ENCODE results near the gene ENOSF1.

Gene ENOSF1

DNA sequence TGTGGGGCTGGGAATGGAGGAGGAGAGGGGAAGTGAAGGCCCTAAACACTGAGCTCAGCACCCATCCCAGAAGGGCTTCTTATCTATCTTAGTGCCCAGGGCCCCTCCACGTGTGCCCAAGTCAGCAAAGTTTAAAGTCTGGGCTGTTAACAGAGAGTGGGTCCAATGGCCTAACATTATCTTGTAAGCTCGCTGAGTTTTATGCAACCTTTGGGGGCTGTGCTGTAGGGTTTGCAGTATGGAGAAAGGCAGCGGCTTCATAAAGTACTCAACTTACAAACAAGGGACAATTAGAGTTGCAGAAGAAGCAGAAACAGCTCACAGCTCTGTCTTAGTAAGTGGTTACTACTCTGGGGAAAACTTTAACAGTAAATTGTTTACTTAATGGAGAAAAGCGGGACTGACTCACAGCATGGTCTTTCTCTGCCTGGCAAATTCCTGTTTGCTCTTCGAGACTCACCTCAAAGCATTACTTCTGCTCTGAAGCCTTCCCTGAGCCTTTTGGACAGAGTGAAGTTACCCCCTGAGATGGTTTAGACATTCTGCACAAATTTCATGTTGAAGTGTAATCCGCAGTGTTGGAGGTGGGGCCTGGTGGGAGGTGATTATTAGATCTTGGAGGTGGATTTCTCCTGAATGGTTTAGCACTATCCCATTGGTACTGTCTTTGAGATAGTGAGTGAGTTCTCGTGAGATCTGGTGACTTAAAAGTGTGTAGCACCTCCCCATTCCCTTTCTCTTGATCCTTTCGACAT, 9.0 kb downstream of the ENOSF1 start:
- no peak for DNase-seq (ENCODE audit: low read depth, low spot score)
- Histone ChIP-seq H3K36me3 (ENCODE audit: insufficient read depth, insufficient read length, low read length) (peaks cover 32% of the 10 kb centered on the region), H3K4me1 (ENCODE audit: insufficient read depth, insufficient read length) (no peaks in the 10 kb centered on the region), H3K27me3 (ENCODE audit: insufficient read depth, insufficient read length) (no peaks in the 10 kb centered on the region), H3K9ac (ENCODE audit: insufficient read length, low read depth) (no peak overlapping the region), H3K4me3 (ENCODE audit: insufficient read length, low read depth) (no peak overlapping the region), H3K9me3 (ENCODE audit: insufficient read depth, low read length) (no peaks in the 10 kb centered on the region)
- TF ChIP-seq ZNF274 (IDR thresholded peaks at IDR 0.05; ENCODE audit: low read depth, low read length) (no peak), YY1 (IDR thresholded peaks at IDR 0.05; ENCODE audit: insufficient read depth, insufficient read length) (no peak), SUZ12 (IDR thresholded peaks at IDR 0.05; ENCODE audit: extremely low read depth, insufficient read depth, insufficient read length) (no peak)

DNA sequence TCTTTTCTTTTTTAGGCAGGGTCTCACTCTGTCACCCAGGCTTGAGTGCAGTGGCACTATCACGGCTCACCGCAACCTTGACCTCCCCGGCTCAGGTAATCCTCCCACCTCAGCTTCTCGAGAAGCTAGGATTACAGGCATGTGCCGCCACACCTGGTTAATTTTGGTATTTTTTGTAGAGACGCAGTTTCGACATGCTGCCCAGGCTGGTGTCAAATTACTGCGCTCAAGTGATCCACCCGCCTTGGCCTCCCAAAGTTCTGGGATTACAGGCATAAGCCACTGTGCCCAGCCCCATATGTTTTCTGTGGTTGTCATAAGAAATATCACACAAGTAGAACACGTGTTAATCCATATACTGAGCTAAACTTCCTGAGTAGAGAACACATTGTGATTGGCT, 14.6 kb downstream of the ENOSF1 start:
- peaks cover 38% of the 10 kb centered on the region for H3K36me3 ChIP-seq (ENCODE audit: insufficient read depth, insufficient read length, low read length)
- H3K4me1 ChIP-seq (ENCODE audit: insufficient read depth, insufficient read length) = no peaks in the 10 kb centered on the region
- no peak overlapping the region for H3K9ac ChIP-seq (ENCODE audit: insufficient read length, low read depth)
- TF ChIP-seq ZNF274 (IDR thresholded peaks at IDR 0.05; ENCODE audit: low read depth, low read length) (no peak), YY1 (IDR thresholded peaks at IDR 0.05; ENCODE audit: insufficient read depth, insufficient read length) (no peak), SUZ12 (IDR thresholded peaks at IDR 0.05; ENCODE audit: extremely low read depth, insufficient read depth, insufficient read length) (no peak)
- H3K9me3 ChIP-seq (ENCODE audit: insufficient read depth, low read length) = no peaks in the 10 kb centered on the region
- no peaks in the 10 kb centered on the region for H3K27me3 ChIP-seq (ENCODE audit: insufficient read depth, insufficient read length)
- no peak overlapping the region for H3K4me3 ChIP-seq (ENCODE audit: insufficient read length, low read depth)
- DNase-seq (ENCODE audit: low read depth, low spot score) = no peak

DNA sequence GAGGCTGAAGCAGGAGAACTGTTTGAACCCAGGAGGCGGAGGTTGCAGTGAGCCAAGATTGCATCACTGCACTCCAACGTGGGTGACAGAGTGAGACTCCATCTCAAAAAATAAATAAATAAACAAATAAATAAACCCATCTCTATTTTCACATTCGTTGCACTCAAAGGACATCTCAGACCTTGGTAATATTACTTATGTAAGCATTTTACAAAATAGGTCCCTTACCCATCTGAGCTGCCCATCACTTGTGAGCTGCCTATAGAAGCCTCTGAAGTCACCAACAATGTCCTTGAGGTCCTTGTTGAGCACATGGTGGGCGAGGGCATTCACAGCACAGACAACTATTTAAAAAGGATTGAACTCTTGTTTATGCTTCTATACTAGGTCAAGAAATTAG, 15.4 kb downstream of the ENOSF1 start:
- TF ChIP-seq ZNF274 (IDR thresholded peaks at IDR 0.05; ENCODE audit: low read depth, low read length) (no peak), YY1 (IDR thresholded peaks at IDR 0.05; ENCODE audit: insufficient read depth, insufficient read length) (no peak), SUZ12 (IDR thresholded peaks at IDR 0.05; ENCODE audit: extremely low read depth, insufficient read depth, insufficient read length) (no peak)
- no peak for DNase-seq (ENCODE audit: low read depth, low spot score)
- H3K9me3 ChIP-seq (ENCODE audit: insufficient read depth, low read length) = no peaks in the 10 kb centered on the region
- no peak overlapping the region for H3K9ac ChIP-seq (ENCODE audit: insufficient read length, low read depth)
- no peaks in the 10 kb centered on the region for H3K4me1 ChIP-seq (ENCODE audit: insufficient read depth, insufficient read length)
- peaks cover 44% of the 10 kb centered on the region for H3K36me3 ChIP-seq (ENCODE audit: insufficient read depth, insufficient read length, low read length)
- H3K27me3 ChIP-seq (ENCODE audit: insufficient read depth, insufficient read length) = no peaks in the 10 kb centered on the region
- H3K4me3 ChIP-seq (ENCODE audit: insufficient read length, low read depth) = no peak overlapping the region

DNA sequence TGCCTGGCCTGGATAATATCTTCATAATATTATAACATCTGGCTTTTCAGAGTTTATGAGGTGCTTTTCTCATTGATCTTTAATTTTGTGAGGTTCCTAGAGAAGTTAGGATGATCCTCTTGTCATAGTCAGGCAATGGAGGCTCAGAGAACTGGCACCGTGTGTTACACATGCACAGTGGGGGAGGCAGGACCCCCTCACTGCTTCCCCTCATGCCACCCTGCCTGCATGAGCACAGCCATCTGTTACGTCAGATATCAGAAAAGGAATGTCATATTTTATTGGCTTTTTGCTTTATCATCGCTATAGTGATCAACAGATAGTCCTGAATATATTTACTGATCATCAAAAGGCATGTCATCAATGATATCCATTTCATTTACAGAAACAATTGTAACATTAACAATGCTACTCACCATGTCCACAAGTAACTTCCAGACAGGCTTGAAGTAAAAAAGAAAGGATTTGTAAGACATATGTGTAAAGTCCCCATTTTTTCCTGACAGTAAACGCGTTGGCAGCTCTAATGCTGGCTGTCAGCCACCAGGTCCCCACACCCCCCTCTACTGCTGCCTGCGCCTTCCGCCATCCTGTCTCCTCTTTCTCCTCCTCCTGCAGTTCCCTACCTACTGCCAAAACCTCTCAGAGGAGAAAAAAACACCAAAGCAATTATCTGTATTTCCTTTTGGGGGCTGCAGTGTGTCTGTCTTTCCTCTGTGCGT, 18.8 kb downstream of the ENOSF1 start:
- Histone ChIP-seq H3K36me3 (ENCODE audit: insufficient read depth, insufficient read length, low read length) (peaks cover 55% of the 10 kb centered on the region), H3K4me3 (ENCODE audit: insufficient read length, low read depth) (no peak overlapping the region)
- no peak for DNase-seq (ENCODE audit: low read depth, low spot score)

DNA sequence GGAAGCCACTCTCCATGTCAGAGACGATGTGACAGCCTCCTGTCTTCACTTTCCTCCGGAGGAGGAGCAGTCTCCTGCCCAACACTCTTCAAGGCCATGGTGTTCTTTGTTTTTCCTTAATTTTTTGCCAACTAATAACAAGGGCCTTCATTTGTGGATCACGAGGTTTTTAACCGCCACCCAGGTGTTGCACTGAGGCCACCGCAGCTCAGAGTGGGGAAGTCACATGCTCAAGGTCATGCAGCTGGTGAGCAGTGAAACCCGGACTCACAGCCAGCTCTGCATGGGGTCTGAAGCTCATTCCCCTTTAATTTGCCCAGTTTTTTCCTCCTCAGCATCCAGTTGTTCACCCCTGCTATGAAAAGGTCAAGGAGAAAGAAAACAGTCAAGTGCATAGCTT, 19.6 kb downstream of the ENOSF1 start:
- Histone ChIP-seq H3K36me3 (ENCODE audit: insufficient read depth, insufficient read length, low read length) (peaks cover 56% of the 10 kb centered on the region), H3K4me1 (ENCODE audit: insufficient read depth, insufficient read length) (no peaks in the 10 kb centered on the region), H3K9ac (ENCODE audit: insufficient read length, low read depth) (no peak overlapping the region), H3K4me3 (ENCODE audit: insufficient read length, low read depth) (no peak overlapping the region), H3K9me3 (ENCODE audit: insufficient read depth, low read length) (no peaks in the 10 kb centered on the region), H3K27me3 (ENCODE audit: insufficient read depth, insufficient read length) (no peaks in the 10 kb centered on the region)
- no peak for DNase-seq (ENCODE audit: low read depth, low spot score)
- no peak for TF ChIP-seq ZNF274 (IDR thresholded peaks at IDR 0.05; ENCODE audit: low read depth, low read length)
- no peak for TF ChIP-seq SUZ12 (IDR thresholded peaks at IDR 0.05; ENCODE audit: extremely low read depth, insufficient read depth, insufficient read length)
- TF ChIP-seq YY1 (IDR thresholded peaks at IDR 0.05; ENCODE audit: insufficient read depth, insufficient read length) = no peak

More for the DNA sequence above, 18.8 kb downstream of the ENOSF1 start:
- no peaks in the 10 kb centered on the region for H3K4me1 ChIP-seq (ENCODE audit: insufficient read depth, insufficient read length)
- no peaks in the 10 kb centered on the region for H3K27me3 ChIP-seq (ENCODE audit: insufficient read depth, insufficient read length)
- H3K9ac ChIP-seq (ENCODE audit: insufficient read length, low read depth) = no peak overlapping the region
- H3K9me3 ChIP-seq (ENCODE audit: insufficient read depth, low read length) = no peaks in the 10 kb centered on the region
- no peak for TF ChIP-seq ZNF274 (IDR thresholded peaks at IDR 0.05; ENCODE audit: low read depth, low read length)

DNA sequence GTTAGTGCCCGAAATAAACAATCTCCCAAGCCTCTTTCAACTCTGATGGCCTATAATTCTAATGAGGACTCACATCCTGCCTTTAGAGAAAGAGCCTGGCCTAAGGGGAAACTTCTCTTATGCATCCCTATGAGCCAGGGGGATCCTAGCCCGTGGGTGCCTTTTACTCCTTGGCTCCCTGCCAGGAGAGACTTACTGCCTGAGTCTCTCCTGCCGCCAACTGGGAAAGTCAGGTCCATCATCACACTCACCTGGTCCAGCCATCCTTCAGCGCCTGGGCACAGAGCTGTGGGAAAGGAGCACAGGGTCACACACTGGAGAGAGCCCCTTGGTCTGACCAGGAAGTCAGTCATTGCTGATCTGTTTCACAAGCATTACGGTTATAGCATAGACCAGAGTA, 24.1 kb downstream of the ENOSF1 start:
- Histone ChIP-seq H3K4me1 (ENCODE audit: insufficient read depth, insufficient read length) (peaks cover 7% of the 10 kb centered on the region), H3K27me3 (ENCODE audit: insufficient read depth, insufficient read length) (no peaks in the 10 kb centered on the region), H3K36me3 (ENCODE audit: insufficient read depth, insufficient read length, low read length) (peaks cover 68% of the 10 kb centered on the region), H3K9ac (ENCODE audit: insufficient read length, low read depth) (no peak overlapping the region), H3K9me3 (ENCODE audit: insufficient read depth, low read length) (no peaks in the 10 kb centered on the region), H3K4me3 (ENCODE audit: insufficient read length, low read depth) (no peak overlapping the region)
- no peak for DNase-seq (ENCODE audit: low read depth, low spot score)
- TF ChIP-seq ZNF274 (IDR thresholded peaks at IDR 0.05; ENCODE audit: low read depth, low read length) (no peak), YY1 (IDR thresholded peaks at IDR 0.05; ENCODE audit: insufficient read depth, insufficient read length) (no peak), SUZ12 (IDR thresholded peaks at IDR 0.05; ENCODE audit: extremely low read depth, insufficient read depth, insufficient read length) (no peak)

DNA sequence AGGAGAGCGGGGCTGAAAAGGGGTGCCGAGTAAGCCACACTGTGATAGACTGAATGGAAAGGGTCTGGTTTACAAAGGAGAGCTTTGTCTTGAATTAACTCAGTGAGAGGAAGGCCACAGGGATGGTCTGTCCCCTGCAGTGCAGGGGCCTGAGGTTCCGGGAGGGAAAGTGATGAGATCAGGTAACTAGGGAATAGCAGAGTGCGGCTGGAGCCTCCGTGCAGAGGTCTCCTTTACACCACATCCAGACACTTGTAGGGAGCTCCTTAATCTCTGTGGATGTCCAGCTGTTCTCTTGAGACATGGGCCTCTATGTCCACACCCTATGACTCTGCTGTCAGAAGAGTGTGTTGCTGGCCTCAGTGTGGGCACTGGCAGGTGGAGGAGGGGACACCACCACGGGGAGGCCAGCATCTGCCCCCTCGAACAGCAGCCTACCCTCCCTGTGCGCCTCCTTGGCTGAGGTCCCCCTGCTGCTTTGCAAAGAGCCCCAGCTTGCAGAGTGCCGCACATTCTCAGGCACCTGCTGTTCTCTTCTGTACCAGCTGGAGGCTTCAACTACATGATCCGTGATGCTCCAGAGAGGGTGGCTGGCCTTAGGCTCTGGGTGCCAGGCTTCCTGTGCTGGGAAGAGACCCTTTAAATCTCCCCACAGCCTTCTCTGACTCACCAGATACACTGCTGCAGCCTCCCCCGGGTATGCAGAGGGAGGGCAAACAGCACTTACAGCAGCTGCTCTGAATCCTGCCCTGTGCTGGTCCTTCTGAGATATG, 25.9 kb downstream of the ENOSF1 start:
- no peak for DNase-seq (ENCODE audit: low read depth, low spot score)
- no peaks in the 10 kb centered on the region for H3K9me3 ChIP-seq (ENCODE audit: insufficient read depth, low read length)
- no peaks in the 10 kb centered on the region for H3K27me3 ChIP-seq (ENCODE audit: insufficient read depth, insufficient read length)
- peaks cover 7% of the 10 kb centered on the region for H3K4me1 ChIP-seq (ENCODE audit: insufficient read depth, insufficient read length)
- TF ChIP-seq SUZ12 (IDR thresholded peaks at IDR 0.05; ENCODE audit: extremely low read depth, insufficient read depth, insufficient read length) (no peak), ZNF274 (IDR thresholded peaks at IDR 0.05; ENCODE audit: low read depth, low read length) (no peak), YY1 (IDR thresholded peaks at IDR 0.05; ENCODE audit: insufficient read depth, insufficient read length) (no peak)
- no peak overlapping the region for H3K4me3 ChIP-seq (ENCODE audit: insufficient read length, low read depth)
- H3K9ac ChIP-seq (ENCODE audit: insufficient read length, low read depth) = no peak overlapping the region
- peaks cover 67% of the 10 kb centered on the region for H3K36me3 ChIP-seq (ENCODE audit: insufficient read depth, insufficient read length, low read length)
